ENCODE data around the gene ZNF423. TPM values are rescaled to one million over a fixed set of nuclear protein-coding genes. Genes with fewer than 3 reads are reported as not detected.

The ZNF423 gene
- polyA plus RNA-seq, 1 of the 3 experiments (the other 2 are of a cell fraction): 1.2 TPM

GRCh38 chr16:49659356-49659755, 196.6 kb downstream of the ZNF423 start (continued):
- TF ChIP-seq RCOR1 (IDR thresholded peaks at IDR 0.05; ENCODE audit: low read length) (no peak), YY1 (IDR thresholded peaks at IDR 0.05; ENCODE audit: low read depth) (no peak)

- no peaks in the 10 kb centered on the region for H4K20me1 ChIP-seq (ENCODE audit: insufficient read depth)
These were observed 197.4 kb downstream of the ZNF423 start for GRCh38 chr16:49658531-49658930.

More at GRCh38 chr16:49658531-49658930, 197.4 kb downstream of the ZNF423 start:
- WGBS (ENCODE audit: low lambda C conversion rate): 39% methylated on average over 5 of the region's 8 CpGs
- no peaks in the 10 kb centered on the region for H3K27me3 ChIP-seq (ENCODE audit: insufficient read depth)
- H3K4me2 ChIP-seq: no peak overlapping the region
- H3K36me3 ChIP-seq (replicated peaks in 1 of 2; ENCODE audit: control insufficient read depth in 1 of 2, insufficient read depth in 2 of 2, low read length in 1 of 2): no peaks in the 10 kb centered on the region
- TF ChIP-seq IRF3 (IDR thresholded peaks at IDR 0.05; ENCODE audit: low read depth, low read length): no peak
- TF ChIP-seq MAX (IDR thresholded peaks at IDR 0.05; ENCODE audit: low read depth): no peak
- no peak for TF ChIP-seq NFIC (IDR thresholded peaks at IDR 0.05; ENCODE audit: borderline replicate concordance)
- TF ChIP-seq REST (IDR thresholded peaks at IDR 0.05; ENCODE audit: low read depth, low read length): no peak
- TF ChIP-seq TEAD4 (IDR thresholded peaks at IDR 0.05; ENCODE audit: borderline replicate concordance, insufficient read depth): no peak
- no peak for TF ChIP-seq TCF12 (IDR thresholded peaks at IDR 0.05)
- no peak for TF ChIP-seq POLR2AphosphoS5 (IDR thresholded peaks at IDR 0.05; ENCODE audit: low read depth, low read length)
- no peak for TF ChIP-seq GATA2 (CRISPR knock-in tag; IDR thresholded peaks at IDR 0.05)
- no peak for TF ChIP-seq RXRA (IDR thresholded peaks at IDR 0.05; ENCODE audit: borderline replicate concordance, low read depth)
- TF ChIP-seq MEF2A (IDR thresholded peaks at IDR 0.05; ENCODE audit: borderline replicate concordance, low read depth): no peak
- no peak for TF ChIP-seq TAF1 (IDR thresholded peaks at IDR 0.05; ENCODE audit: borderline replicate concordance, low read depth, low read length)
- H3K9ac ChIP-seq: no peak overlapping the region
- ChIA-PET POLR2A (no interaction called here), CTCF (interaction anchor here (1.1 to 3.6 kb wide), 3 partner anchors 14 to 199 kb away, joined by 3 to 19 read pairs (median 4); no protein-coding TSS in a partner anchor)
- H3K9me2 ChIP-seq: no peaks in the 10 kb centered on the region
- H3K9me3 ChIP-seq: no peaks in the 10 kb centered on the region
- no peaks in the 10 kb centered on the region for H3F3A ChIP-seq (replicated peaks; ENCODE audit: insufficient read depth)
- no peaks in the 10 kb centered on the region for H3K79me2 ChIP-seq (ENCODE audit: insufficient read depth)
- H3K27ac ChIP-seq (ENCODE audit: low read depth in 2 of 2, low read length in 1 of 2): peak overlapping the region in 1 of 2 experiments; percentile 39; a peak in 1 of 4 replicates
- H3K4me1 ChIP-seq (ENCODE audit: control insufficient read depth in 1 of 2, insufficient read depth in 2 of 2, low read depth in 1 of 2, low read length in 1 of 2): peaks cover 0 to 81% of the 10 kb centered on the region in 2 experiments; a peak in 2 of 4 replicates
- DNase-seq: no peak
- H3K4me3 ChIP-seq (ENCODE audit: low read depth in 2 of 2, low read length in 1 of 2): no peak overlapping the region
- no peak overlapping the region for H2AFZ ChIP-seq (ENCODE audit: low read depth)
